SIG-M5 treated with dmso at 0.1 percent for 504 hours (cell line): ENCODE data around the gene AQP5.

Experiments
- DNase-seq: peaks from one replicate; lab custom pipeline; 2025; ENCODE audit not compliant: unreplicated experiment; lab: John Stamatoyannopoulos, UW

AQP5 gene

GRCh38 chr12:49949866-49950265 is 11.8 kb upstream of the AQP5 start:
- DNase-seq, result no peak

DNA sequence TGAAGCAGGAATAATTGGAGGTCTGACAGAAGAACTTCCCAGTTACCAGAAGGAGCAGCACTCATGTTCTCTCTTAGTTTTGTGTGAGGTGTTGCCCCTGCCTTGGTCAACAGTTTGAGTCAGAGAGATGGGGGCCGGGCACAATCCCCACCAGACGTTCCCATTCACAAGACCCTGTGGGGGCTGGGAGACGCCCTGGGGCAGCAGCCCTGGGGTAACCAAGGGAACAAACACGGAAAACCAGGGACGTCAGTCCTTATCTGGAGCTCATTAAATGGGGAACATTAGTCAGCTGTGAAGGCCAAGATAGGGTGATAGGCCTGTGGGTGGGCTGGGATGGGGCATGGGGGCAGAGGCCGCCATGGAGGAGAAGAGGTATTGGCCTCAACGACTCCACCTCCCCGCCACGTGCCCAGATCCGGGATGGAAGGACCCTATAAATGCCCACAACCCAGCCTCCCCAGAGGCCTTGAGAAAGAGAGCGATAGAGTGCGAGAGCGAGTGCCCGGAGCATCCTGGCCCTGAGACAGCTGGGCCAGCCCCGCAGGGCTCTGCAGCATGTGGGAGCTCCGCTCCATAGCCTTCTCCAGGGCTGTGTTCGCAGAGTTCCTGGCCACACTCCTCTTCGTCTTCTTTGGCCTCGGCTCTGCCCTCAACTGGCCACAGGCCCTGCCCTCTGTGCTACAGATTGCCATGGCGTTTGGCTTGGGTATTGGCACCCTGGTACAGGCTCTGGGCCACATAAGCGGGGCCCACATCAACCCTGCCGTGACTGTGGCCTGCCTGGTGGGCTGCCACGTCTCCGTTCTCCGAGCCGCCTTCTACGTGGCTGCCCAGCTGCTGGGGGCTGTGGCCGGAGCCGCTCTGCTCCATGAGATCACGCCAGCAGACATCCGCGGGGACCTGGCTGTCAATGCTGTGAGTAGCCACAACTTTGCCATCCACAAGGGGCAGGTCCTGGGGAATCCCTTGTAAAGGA is 11.1 kb upstream of the AQP5 start, which contains the start of gene AQP2:
TSS of gene AQP2 (plus strand) at position 465 of the 979 bp plus-strand sequence. CDS start at position 559, 94 bp downstream.
- no peak for DNase-seq

DNA sequence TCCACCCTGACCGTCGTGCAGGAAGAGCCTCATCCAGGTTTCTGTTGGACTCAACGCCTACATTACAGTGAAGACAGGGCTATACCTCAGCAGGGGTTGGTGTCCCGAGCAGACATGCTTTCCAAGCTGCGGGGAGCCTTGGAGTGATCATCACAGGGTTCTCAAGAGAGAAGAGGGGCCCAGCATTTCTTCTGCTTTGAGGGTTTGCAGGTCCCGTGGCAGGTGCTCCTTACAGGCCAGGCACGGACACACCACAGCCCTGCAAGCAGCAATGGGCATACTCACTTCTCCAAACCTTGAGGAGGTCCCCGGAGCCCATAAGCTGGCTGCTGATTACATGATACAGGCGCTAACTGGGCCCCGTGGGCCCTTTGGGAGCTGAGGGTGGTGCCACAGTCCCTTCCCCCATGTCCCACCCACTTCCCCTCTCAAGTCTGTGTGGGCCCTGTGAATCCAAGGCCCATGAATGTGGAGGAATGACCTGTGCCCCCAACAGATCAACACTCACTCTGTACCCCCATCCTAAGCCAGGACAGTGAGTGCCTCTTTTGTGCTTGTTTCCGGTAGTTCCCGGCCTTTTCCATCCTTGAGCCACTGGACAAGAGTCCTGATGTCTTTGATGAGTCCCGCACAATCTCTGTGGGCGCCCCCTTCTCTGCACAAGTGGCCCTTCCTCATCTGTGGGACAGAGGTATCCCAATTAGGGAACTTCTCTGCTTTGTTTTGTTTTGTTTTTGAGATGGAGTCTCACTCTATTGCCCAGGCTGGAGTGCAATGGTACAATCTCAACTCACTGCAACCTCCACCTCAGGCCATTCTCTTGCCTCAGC is 10.0 kb upstream of the AQP5 start:
- no peak for DNase-seq

GRCh38 chr12:49952391-49953055 is 9.1 kb upstream of the AQP5 start:
- DNase-seq, result no peak

- no peak for DNase-seq
These were observed 8.5 kb upstream of the AQP5 start for GRCh38 chr12:49953151-49953550.

GRCh38 chr12:49953961-49954846 is 7.5 kb upstream of the AQP5 start:
- DNase-seq, result no peak

- no peak for DNase-seq
These were observed 6.5 kb upstream of the AQP5 start for GRCh38 chr12:49954863-49955830.

DNA sequence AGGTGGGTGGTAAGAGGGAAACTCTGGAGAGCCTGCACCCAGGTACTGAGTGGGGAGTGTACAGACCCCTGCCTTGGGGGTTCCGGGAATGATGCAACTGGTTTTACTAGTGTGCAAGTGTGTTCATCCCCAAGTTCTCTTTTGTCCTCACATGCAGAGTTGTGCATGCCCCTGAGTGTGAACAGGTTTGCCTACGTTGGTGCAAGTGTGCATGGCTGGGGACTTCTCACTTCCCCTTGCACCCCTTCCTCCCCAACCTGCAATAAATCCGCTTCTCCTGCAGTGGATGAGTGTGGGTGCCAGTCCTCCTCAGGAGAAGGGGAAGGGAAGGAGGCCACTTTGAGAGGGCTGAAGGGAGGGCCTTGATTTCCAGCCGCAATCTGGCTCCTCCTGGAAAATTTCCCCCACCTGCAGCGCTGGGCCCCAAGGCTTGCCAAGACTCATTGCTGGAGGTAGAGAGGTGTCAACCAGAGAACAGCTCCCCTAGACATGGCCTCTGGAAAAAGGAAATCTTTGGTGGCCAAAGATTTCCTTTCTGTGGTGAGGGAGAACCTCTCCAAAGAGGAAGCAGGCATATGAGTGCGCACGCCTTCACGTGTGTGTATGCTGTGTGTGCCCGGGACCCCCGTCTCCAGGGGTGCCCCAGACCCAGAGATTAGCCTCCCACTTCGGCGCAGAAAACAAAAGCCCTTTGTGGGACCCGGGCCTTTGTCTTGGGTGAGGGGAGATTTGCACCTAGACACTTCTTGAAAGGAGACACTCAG is 5.6 kb upstream of the AQP5 start:
- no peak for DNase-seq

DNA sequence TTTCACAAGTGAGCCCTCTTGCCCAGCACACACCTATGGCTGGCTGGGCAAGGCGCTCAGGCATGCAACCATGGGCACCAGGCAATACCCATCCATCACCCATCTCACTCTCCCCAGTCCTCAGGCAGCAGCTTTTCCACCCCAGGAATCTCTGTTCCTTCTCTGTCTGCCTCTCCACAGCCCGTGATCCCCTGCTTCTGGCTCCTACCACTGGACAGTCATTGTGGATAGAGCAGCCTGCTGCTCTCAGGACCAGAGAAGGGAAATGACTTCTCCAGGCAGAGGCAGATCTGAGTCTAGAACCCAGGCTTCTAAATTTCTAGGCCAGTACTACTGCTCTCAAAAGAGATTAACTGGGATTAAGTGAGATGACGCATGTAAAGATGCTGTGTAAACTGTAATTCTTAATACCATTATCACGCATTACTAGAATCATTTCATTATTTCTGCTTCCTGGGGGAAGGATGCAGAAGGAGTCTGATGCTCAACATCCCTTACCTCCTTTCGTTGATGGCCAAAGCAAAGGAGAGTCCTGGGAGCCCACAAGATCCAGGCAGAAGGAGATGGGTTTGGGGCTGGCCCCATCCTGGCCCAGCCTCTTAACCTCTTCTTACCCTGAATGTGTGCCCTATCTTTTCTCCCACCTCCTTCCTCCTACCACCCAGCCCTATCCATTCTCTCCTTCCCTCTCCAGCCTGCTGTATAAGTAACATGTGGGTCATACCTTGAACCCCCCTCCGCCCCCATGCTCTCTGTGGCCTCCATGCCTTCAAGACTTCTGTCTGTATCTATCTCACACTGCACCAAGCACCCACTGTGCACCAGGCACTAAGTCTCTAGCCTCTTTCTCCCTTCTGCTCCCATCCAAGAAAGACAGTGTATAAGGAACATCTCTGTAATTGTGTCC is 4.8 kb upstream of the AQP5 start:
- DNase-seq, result no peak

- DNase-seq, result no peak
These were observed 4.1 kb upstream of the AQP5 start for GRCh38 chr12:49957570-49957967.

DNA sequence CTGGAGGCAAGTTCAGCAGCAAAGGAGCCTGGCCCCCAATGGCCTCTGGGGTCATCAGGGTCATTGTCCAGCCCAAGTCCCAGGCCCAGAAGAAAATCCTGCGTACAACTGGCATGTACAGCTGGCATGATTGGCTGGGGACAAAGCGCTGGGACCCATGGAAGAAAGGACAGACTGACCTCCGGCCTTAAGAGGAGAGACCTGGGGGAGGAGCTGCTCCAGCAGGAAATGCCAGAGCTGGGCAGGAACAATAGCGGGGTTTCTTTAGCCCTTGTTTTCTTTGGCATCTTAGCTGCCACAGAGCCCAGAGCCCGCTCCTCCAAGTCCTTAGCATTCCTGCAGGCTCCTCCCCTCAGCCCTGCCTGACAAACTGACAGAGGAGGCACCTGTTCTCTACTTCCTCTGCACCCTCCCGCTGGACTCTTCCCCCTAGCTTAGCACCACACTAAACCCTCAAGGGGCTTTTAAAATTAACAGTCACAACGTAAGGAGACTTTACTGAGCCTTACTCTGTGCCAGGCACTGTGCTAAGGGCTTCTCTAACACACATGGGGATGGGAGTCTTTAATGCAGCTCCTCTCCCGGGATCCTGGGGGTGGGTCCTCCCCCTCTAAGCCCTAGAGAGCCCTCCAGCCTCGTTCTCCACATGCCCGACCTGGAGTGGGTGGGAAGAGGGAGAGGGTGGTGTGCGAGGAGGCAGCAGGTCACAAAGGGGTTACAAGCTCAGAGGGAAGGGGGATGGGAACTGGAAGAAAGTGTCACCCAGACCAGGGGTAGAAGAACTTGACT is 1.8 kb upstream of the AQP5 start:
- no peak for DNase-seq

GRCh38 chr12:49960474-49961110 is 1.1 kb upstream of the AQP5 start:
- no peak for DNase-seq

DNA sequence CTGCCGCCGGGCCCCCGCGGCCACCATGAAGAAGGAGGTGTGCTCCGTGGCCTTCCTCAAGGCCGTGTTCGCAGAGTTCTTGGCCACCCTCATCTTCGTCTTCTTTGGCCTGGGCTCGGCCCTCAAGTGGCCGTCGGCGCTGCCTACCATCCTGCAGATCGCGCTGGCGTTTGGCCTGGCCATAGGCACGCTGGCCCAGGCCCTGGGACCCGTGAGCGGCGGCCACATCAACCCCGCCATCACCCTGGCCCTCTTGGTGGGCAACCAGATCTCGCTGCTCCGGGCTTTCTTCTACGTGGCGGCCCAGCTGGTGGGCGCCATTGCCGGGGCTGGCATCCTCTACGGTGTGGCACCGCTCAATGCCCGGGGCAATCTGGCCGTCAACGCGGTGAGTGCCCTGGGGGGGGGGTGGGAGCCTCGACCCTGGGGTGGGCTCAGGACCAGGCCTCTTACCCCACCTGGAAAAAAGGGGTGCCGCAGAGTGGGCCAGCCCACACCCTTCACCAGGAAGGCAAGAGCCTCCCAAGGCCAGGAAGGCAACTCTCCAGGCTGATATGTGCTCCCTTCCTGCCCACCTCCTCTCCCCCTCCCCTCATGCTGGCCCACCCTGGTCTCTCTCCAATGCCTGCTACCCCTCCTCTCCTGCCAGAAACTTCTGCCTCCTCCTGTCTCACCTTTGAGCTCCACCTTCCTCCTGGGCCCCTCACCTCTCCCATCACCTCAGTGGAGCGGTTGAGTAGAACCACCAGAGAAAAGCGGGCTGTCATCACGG is 507 bp downstream of the AQP5 start:
- no peak for DNase-seq

DNA sequence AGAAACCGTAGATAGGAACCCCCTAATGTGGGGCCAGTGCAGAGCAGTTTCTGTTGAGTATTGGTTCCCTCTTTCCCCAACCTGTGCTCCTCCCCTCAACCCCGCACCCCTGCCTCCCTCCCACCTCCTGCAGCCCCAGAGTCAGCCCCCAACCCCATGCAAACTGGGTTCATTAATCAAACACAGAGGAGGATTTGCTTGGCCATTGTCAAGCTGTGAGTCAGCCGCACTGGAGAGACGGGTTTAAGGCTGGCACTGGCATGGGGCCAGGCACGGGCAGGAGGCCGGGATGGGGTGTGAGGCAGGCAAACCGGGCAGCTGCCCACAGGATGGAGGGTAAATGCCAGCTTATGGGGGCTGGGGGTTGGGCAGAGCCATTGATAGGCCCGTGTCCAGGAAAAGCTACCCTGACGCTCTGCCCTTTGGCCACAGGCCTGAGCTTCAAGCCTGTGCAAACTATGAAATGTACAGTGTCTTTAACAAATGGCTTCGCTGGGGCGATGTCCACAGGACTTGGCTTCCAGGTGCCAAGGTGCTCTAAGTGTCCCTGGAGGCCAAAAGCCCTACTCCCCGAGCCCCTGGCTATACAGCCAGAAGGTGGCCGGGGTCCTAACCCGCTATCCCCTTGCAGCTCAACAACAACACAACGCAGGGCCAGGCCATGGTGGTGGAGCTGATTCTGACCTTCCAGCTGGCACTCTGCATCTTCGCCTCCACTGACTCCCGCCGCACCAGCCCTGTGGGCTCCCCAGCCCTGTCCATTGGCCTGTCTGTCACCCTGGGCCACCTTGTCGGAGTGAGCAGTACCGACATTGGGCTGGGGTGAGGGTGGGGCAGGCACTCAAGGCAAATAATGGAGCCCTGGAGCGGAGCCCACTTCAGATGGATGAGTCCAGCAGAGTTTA is 1.4 kb downstream of the AQP5 start:
- peak; percentile 21 for DNase-seq
